Adipose tissue (tissue), 3 donors: ENCODE data around the gene CTNNBIP1. TPM values are rescaled to one million over a fixed set of nuclear protein-coding genes. Genes with fewer than 3 reads are reported as not detected.
"Not testable (repeated sequence)": the region's sequence is repeated elsewhere in the genome, so short reads cannot be mapped to it uniquely, and the experiment has no call there.

Experiments
- H3K27ac ChIP-seq: one replicate; pipeline ENCODE4 v1.5.1; 2013; ENCODE audit warnings: low read depth, low read length
- WGBS, 3 donors: extraction: QIAGEN DNeasy Blood & Tissue Kit; methylation state at CpG; one replicate each; pipeline ENCODE4 v1.1.7; 2013; 5-methylcytosine and 5-hydroxymethylcytosine counted together
- polyA plus RNA-seq, 3 donors: library from polyadenylated mRNA; stranded (reverse); fragments of 200-250 nt; gene quantifications; one replicate each; pipeline ENCODE4 v1.2.3, GENCODE V29; 2013
- donor health status: healthy with polysubstance abuse.
- donor health status: Bipolar disorder and iron deficiency.
- donor health status: healthy.

Gene CTNNBIP1
- polyA plus RNA-seq, 3 donors = 18.1 to 22.6 (median 18.6) TPM

GRCh38 chr1:9823943-9824701 is 85.9 kb downstream of the CTNNBIP1 start, which contains the start of gene CLSTN1:
CLSTN1 (minus strand) TSS chr1:9823965; CDS start chr1:9823733, 232 bp downstream.
- WGBS, 3 donors = 1% methylated on average over 51 to 85 of the region's 93 CpGs
- no peak within 1 kb of the TSS for H3K27ac ChIP-seq

GRCh38 chr1:9823693-9823942 is 86.5 kb downstream of the CTNNBIP1 start:
- WGBS, 3 donors = 0 to 1% (median 0%) methylated on average over 9 to 39 of the region's 40 CpGs
- H3K27ac ChIP-seq = no peak overlapping the region

- WGBS, 3 donors = 0 to 1% (median 0%) methylated on average over 63 to 71 of the region's 71 CpGs
- H3K27ac ChIP-seq = no peak overlapping the region
Measured at GRCh38 chr1:9822897-9823692, 87.0 kb downstream of the CTNNBIP1 start.

GRCh38 chr1:9822490-9822889 is 87.6 kb downstream of the CTNNBIP1 start:
- WGBS, 3 donors = 3 to 5% (median 4%) methylated on average over 8 of the region's 8 CpGs
- H3K27ac ChIP-seq = no peak overlapping the region

- WGBS, 3 donors = 87 to 98% (median 97%) methylated on average over 4 of the region's 4 CpGs
Measured at GRCh38 chr1:9821710-9822109, 88.4 kb downstream of the CTNNBIP1 start.

GRCh38 chr1:9820521-9820920 is 89.5 kb downstream of the CTNNBIP1 start:
- WGBS, 3 donors = 86 to 94% (median 91%) methylated on average over 3 of the region's 3 CpGs
- no peak overlapping the region for H3K27ac ChIP-seq

More at GRCh38 chr1:9821710-9822109, 88.4 kb downstream of the CTNNBIP1 start:
- no peak overlapping the region for H3K27ac ChIP-seq

- WGBS, 3 donors = 74 to 99% (median 96%) methylated on average over 4 of the region's 4 CpGs
- H3K27ac ChIP-seq = no peak overlapping the region
Measured at GRCh38 chr1:9817734-9818133, 92.3 kb downstream of the CTNNBIP1 start.

GRCh38 chr1:9816199-9816598 is 93.9 kb downstream of the CTNNBIP1 start:
- 38 to 67% (median 54%) methylated on average over 1 of the region's 1 CpG for WGBS, 3 donors
- no peak overlapping the region for H3K27ac ChIP-seq

GRCh38 chr1:9815150-9815549 is 94.9 kb downstream of the CTNNBIP1 start:
- WGBS, 3 donors = 66 to 84% (median 74%) methylated on average over 2 of the region's 2 CpGs
- H3K27ac ChIP-seq = no peak overlapping the region

GRCh38 chr1:9814619-9815018 is 95.5 kb downstream of the CTNNBIP1 start:
- no peak overlapping the region for H3K27ac ChIP-seq
- WGBS, 3 donors = 84 to 93% (median 93%) methylated on average over 6 of the region's 6 CpGs

GRCh38 chr1:9811239-9811966 is 98.7 kb downstream of the CTNNBIP1 start:
- no peak overlapping the region for H3K27ac ChIP-seq
- WGBS, 3 donors = 29 to 89% (median 79%) methylated on average over 6 of the region's 6 CpGs

GRCh38 chr1:9809100-9809510 is 101.0 kb downstream of the CTNNBIP1 start:
- 62 to 82% (median 78%) methylated on average over 8 of the region's 8 CpGs for WGBS, 3 donors
- H3K27ac ChIP-seq = no peak overlapping the region

- H3K27ac ChIP-seq = no peak overlapping the region
- WGBS, 3 donors = 43 to 91% (median 88%) methylated on average over 8 of the region's 8 CpGs
Measured at GRCh38 chr1:9808459-9808858, 101.6 kb downstream of the CTNNBIP1 start.

- no peak overlapping the region for H3K27ac ChIP-seq
- 71 to 82% (median 78%) methylated on average over 12 of the region's 12 CpGs for WGBS, 3 donors
Measured at GRCh38 chr1:9807541-9807940, 102.5 kb downstream of the CTNNBIP1 start.

- WGBS, 3 donors = 69 to 91% (median 90%) methylated on average over 5 of the region's 5 CpGs
Measured at GRCh38 chr1:9805972-9806371, 104.1 kb downstream of the CTNNBIP1 start.

GRCh38 chr1:9805006-9805508 is 105.0 kb downstream of the CTNNBIP1 start:
- no peak overlapping the region for H3K27ac ChIP-seq
- WGBS, 3 donors = 49 to 83% (median 74%) methylated on average over 7 of the region's 7 CpGs

More at GRCh38 chr1:9805972-9806371, 104.1 kb downstream of the CTNNBIP1 start:
- H3K27ac ChIP-seq = not testable (repeated sequence)

- H3K27ac ChIP-seq = not testable (repeated sequence)
- 84 to 87% (median 87%) methylated on average over 13 of the region's 13 CpGs for WGBS, 3 donors
Measured at GRCh38 chr1:9803003-9803918, 106.8 kb downstream of the CTNNBIP1 start.

GRCh38 chr1:9801909-9802308 is 108.2 kb downstream of the CTNNBIP1 start:
- WGBS, 3 donors = 93 to 100% (median 96%) methylated on average over 1 of the region's 1 CpG
- no peak overlapping the region for H3K27ac ChIP-seq
